IPS-NIHi7 (cell line): ENCODE measurements around the gene SF1.

ENCODE experiments used
- DNase-seq: peaks from one replicate; pipeline ENCODE4 v3.0.0; 2012; ENCODE audit warnings: mixed read lengths; ENCODE audit errors: extremely low spot score

The SF1 gene

GRCh38 chr11:64723907-64724862 lies 54.2 kb downstream of the SF1 start:
- DNase-seq: no peak

DNA sequence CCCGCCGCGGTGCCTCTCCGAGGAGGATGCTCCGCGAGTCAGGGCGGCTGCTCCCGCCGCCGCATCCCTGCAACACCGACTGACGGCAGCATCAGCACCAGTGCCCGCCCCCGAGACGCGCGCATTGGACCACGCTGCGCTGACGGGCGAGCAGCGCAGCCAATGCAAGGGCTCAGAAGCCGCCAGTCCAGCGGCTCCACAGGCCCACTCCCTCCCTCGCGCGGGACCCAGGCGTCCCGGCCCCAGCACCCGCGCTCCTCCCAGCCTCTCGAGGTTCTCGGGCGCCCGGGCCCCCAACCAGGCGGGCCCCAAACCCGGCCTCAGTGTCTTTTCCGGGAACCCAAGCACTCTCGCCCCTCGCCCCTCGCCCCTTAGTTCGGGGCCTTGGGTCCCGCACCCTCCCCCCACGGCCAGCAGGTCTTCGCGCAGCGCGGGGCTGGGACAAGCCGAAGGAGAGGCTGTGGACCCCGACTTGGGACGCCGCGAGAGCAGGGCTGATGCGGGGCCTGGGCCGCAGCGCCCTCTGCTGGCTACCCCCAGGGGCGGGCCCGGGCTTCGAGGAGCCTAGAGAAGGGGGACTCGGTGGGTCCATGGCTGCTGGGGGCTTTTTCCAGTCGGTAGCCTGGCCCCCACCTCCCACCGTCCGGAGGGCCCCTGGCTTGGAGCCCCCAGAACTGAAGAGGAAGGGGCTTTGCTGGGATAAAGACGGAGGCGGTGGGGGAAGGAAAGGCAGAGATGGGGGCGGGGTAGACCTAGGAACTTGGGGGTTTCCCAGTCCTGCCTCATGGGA lies 55.0 kb downstream of the SF1 start, which contains the start of gene NRXN2:
NRXN2 (minus strand) TSS at position 81 of the 790 bp plus-strand sequence. CDS start 9,498 bp downstream, outside the sequence.
- DNase-seq: peak; percentile 95

GRCh38 chr11:64722141-64723065 lies 55.9 kb downstream of the SF1 start:
- no peak for DNase-seq

DNA sequence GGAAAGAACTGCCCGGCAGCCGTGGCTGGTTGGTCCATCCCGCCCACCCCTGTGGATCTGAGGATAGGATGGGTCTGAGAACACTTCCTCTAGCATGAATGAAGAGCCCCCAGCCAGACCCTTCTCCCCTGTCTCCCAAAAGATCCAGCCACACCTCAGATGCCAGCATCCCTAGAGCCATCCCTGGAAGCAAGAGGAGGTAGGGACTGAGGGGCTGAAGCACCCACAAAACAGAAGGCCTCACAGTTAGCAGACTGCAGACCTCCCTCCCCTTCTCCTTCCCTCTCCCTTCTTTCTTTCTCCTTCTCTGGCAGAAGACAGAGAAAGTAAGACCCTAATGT lies 57.0 kb downstream of the SF1 start:
- no peak for DNase-seq

DNA sequence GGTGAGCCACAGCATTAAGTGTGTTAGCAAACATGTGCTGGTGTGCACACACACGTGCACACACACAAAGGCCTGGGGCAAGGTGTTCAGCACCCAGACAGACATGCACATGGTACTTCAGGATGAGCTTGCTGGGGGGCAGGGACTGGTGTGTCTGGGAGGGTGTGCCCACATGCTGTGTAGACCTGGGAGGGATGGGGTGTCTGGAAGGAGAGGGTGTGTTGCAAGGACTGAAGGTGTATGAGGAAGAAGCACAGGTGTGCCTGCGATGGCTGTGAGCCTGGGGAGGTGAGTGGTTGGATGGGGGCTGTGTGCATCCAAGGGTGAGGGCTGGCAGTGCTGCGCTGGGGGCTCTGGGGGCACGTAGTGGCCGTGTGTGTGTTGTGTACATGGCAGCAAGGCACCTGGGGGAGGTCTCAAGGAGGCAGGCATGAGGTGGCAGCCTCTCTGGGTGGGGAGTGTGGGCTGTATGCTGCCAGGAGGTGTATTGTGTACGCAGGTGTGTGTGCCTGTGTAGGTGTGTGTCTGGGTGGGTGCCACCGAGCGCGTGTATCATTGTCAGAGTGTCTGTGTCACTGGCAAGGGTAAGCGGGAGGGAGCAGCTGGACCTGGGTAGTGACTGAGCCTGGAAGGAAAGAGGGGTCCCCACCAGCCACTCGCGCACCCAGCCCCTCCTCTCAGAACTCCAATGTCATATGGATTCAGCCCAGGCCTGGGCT lies 57.5 kb downstream of the SF1 start:
- DNase-seq: no peak

DNA sequence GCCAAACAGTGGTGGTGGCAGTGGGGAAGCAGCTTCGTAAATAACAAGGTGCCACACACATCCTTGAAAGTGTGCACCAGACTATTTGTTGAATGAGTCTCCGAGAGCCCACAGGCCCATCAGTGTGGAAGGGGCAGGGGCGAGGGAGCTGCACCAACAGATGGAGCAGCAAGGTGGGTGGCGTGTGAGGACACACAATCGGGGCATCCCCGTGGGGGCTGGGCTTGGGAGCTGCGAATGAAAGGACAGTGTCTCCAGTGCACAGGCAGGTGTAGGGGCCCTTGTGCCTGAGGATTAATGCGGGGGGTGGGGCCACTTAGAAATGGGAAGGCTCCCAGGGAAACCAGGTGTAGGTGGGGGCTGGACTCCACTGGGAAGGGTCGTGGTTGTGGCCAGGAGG lies 58.2 kb downstream of the SF1 start:
- DNase-seq: no peak

DNA sequence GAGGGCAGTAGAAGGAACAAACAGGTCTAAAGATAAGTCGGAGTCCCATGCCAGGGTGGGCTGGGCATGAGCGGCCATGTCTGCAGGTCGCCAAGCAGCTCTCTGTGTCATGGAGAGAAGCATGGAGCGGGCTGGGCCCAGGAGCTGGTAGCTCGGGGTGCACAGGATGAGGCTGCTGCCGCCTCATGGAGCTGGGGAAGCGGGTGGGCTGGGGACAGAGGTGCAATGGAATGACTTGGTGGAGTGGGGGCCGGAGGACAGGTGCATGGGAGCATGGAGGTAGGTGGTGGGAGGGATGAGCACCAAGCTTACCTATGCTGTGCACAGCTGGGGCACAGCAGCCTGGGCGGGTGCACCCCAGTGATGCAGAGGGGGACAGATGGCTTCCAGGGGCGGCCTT lies 58.9 kb downstream of the SF1 start:
- no peak for DNase-seq

DNA sequence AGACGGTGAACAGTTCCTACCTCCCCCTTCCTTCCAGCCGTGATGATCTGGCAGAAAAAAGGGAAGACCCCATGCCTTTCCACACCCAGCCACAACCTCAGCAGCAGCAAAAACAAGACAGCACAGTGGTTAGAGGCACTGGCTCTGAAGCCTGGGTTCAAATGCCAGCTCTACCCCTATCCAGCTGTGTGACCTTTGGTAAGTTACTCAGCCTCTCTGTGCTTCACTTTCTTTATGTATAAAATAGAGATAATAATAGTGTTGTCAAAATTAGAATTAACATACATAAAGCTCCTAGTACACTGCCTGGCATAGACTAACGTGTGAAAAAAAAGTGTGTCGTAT lies 59.6 kb downstream of the SF1 start:
- DNase-seq: no peak

DNA sequence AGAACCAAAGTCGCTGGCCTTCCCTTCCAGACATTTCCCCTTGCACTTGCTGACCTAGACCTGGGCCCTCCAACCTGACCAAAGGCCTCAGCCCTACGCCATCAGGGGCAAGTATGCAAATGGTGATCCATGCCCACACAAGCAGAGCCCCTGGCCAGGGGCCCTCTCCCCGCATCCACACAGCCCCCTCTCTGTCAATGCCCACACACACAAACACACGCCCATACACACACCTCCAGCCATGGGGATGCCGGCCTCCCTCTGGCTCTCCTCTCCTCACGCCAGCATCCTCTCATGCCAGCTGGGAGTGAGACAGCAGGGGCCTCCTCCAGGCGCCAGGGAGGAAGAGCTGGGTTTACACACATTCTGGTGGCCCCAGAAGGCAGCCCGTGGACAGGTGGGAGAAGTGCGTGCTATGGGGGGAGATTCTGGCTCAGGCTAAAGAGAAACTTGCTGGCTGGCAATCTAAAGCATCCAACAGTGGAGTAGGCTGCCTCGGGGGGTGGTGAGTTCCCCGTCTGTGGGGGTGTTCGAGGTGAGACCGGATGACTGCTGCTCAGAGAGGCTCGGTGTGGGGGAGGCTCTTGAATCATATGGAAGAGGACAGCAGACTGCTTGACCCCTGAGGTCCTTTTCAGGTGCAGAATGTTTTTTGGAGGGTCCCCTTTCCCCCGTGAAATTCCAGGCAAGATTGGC lies 60.1 kb downstream of the SF1 start:
- no peak for DNase-seq

DNA sequence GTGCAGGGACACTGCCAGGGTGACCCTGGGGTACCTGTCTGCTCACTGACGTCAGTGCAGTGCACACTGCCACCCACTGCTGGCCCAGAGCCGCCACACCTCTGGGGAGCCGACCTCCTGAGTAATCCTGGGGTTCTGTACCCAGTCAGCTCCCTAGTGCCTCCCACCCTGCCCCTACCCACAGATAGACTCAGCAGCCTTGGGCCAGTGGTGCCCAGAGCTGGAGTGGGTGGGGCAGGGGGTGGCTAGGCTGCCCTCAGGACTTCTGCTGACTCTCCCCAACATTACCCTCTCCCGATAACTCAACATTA lies 61.1 kb downstream of the SF1 start:
- DNase-seq: no peak

GRCh38 chr11:64716473-64717267 lies 61.7 kb downstream of the SF1 start:
- DNase-seq: no peak

GRCh38 chr11:64715756-64716472 lies 62.4 kb downstream of the SF1 start:
- DNase-seq: no peak

GRCh38 chr11:64715110-64715509 lies 63.2 kb downstream of the SF1 start:
- no peak for DNase-seq

- no peak for DNase-seq
These were observed 63.7 kb downstream of the SF1 start for GRCh38 chr11:64714666-64715065.
